Mucosa of stomach (tissue), 1 donor: Measurements from ENCODE around the gene TRA2B.

ENCODE experiments used
- H3K27me3 ChIP-seq: one replicate; pipeline ENCODE4 v1.7.0; 2013; ENCODE audit warnings: mild to moderate bottlenecking, low read length; ENCODE audit not compliant: control insufficient read depth, insufficient read depth
- H3K36me3 ChIP-seq: one replicate; pipeline ENCODE4 v1.7.0; 2013; ENCODE audit warnings: low read length; ENCODE audit not compliant: control insufficient read depth, insufficient read depth
- H3K4me1 ChIP-seq: one replicate; pipeline ENCODE4 v1.7.0; 2013; ENCODE audit warnings: mild to moderate bottlenecking, low read length; ENCODE audit not compliant: control insufficient read depth, insufficient read depth
- H3K4me3 ChIP-seq: one replicate; pipeline ENCODE4 v1.7.0; 2013; ENCODE audit warnings: low read length
- H3K9ac ChIP-seq: one replicate; pipeline ENCODE4 v1.7.0; 2013; ENCODE audit warnings: mild to moderate bottlenecking, low read length, moderate library complexity
- H3K9me3 ChIP-seq: one replicate; pipeline ENCODE4 v1.7.0; 2013; ENCODE audit warnings: mild to moderate bottlenecking, low read length, moderate library complexity; ENCODE audit not compliant: control insufficient read depth
- donor health status: Pancreatic carcinoma.

Gene TRA2B

DNA sequence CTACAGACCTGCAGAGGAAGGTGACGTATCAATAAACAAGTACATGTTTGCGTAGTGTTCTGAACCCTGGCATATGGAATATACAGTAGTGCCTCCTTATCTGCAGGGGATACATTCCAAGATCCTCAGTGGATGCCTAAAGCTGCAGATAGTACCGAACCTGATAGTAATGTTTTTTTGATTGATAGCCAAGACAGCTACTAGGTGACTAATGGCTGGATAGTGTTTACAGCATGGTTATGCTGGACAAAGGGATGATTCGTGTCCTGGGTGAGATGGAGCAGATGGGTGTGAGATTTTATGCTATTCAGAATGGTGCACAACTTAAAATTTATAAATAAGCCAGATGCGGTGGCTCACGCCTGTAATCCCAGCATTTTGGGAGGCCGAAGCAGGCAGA lies 57.2 kb downstream of the TRA2B start:
- no peak overlapping the region for H3K9ac ChIP-seq
- H3K4me3 ChIP-seq: no peak overlapping the region
- H3K4me1 ChIP-seq: no peaks in the 10 kb centered on the region
- H3K9me3 ChIP-seq: no peaks in the 10 kb centered on the region
- no peaks in the 10 kb centered on the region for H3K27me3 ChIP-seq
- no peaks in the 10 kb centered on the region for H3K36me3 ChIP-seq

DNA sequence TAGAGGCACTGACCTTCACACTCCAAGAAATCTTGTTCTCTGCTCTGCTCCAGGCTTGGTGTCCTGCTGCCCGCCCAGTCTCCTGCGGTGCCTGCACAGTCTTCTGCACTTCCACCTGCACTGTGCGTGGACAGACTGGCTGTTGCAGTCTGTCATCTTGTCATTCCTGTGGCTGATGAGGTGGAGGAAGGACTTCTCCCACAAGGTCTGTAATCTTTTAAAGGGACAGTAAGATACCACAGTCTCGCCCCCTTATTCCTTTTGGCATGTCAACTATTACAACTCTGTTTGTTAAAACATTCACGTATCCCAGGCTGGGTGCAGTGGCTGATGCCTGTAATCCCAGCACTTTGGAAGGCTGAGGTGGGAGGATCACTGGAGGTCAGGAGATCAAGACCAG lies 58.9 kb downstream of the TRA2B start:
- H3K9ac ChIP-seq: no peak overlapping the region
- no peaks in the 10 kb centered on the region for H3K4me1 ChIP-seq
- no peaks in the 10 kb centered on the region for H3K36me3 ChIP-seq
- no peak overlapping the region for H3K4me3 ChIP-seq
- H3K27me3 ChIP-seq: no peaks in the 10 kb centered on the region
- H3K9me3 ChIP-seq: no peaks in the 10 kb centered on the region

DNA sequence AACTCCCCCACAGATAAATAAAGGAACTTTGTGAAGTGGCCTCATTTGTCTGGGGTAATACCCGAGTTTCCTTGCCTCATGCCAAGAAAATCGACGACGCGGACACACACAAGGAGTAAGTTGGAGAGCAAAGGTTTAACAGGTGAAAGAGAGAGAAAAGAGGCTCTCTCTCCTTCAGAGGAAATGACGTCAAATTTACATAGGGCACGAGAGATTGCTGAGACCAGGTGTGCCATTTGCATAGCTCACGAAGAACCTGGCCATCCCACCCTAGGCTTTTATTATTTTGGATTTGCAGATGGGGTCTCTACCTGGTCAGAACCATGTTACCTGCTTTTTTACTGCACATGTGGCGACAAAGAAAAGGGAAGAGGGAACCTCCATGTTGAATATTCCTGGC lies 63.7 kb downstream of the TRA2B start:
- Histone ChIP-seq H3K4me3 (no peak overlapping the region), H3K27me3 (no peaks in the 10 kb centered on the region), H3K4me1 (no peaks in the 10 kb centered on the region), H3K9me3 (no peaks in the 10 kb centered on the region), H3K9ac (no peak overlapping the region), H3K36me3 (no peaks in the 10 kb centered on the region)

DNA sequence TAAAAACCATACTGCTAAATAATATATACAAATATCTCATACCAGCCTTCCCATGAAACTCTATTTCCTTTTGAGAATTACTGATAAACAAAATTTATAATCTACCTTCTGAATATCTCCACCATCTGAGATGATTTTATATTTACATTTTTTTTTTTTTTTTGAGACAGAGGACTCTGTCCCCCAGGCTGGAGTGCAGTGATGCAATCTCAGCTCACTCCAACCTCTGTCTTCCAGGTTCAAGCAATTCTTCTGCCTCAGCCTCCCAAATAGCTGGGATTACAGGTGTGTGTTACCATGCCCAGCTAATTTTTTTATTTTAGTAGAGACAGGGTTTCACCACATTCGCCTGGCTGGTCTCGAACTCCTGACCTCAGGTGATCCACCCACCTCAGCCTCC lies 70.2 kb downstream of the TRA2B start:
- H3K4me3 ChIP-seq: no peak overlapping the region
- H3K27me3 ChIP-seq: no peaks in the 10 kb centered on the region
- no peaks in the 10 kb centered on the region for H3K4me1 ChIP-seq
- no peak overlapping the region for H3K9ac ChIP-seq
- no peaks in the 10 kb centered on the region for H3K9me3 ChIP-seq
- H3K36me3 ChIP-seq: no peaks in the 10 kb centered on the region

DNA sequence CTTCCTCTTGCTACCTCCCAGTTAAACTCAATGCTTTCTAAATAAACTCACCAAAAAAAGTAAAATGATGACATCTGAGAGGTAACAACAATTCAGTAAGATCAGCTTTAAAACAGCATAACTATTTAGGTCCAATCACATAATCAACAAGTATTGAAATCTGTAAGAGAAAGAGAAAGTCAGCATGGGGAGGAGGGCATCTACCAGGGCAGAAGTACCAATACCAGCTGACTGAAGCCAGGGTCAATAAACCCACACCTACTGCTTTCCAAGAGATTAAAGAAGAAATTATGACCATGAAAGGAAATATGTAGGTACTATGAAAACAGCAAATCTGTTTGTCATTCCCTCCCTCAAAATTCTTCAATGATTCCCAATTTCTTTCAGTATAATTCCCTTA lies 70.8 kb downstream of the TRA2B start:
- no peaks in the 10 kb centered on the region for H3K27me3 ChIP-seq

DNA sequence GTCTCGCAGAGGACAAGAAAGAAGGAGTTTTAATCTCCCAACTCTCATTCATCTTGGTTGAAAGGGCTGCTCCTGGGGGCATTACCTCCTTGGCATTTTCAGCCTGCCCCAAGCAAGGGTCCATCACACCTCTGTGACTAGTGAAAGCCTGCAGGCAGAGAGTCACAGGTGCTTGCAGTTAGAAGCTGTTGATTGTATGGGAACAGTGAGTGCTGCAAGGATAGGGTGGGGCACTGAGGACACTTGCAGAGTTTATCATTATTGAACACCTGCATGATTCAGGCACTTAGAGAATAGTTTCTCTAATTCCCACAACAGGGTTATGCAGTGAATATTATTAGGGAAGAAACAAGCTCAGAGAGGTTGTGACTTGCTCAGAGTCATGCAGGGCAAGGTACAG lies 71.3 kb downstream of the TRA2B start:
- H3K4me3 ChIP-seq: no peak overlapping the region
- no peak overlapping the region for H3K9ac ChIP-seq
- no peaks in the 10 kb centered on the region for H3K27me3 ChIP-seq
- H3K9me3 ChIP-seq: no peaks in the 10 kb centered on the region
- H3K4me1 ChIP-seq: no peaks in the 10 kb centered on the region
- no peaks in the 10 kb centered on the region for H3K36me3 ChIP-seq

More for the DNA sequence above, 70.8 kb downstream of the TRA2B start:
- no peak overlapping the region for H3K9ac ChIP-seq
- H3K4me3 ChIP-seq: no peak overlapping the region
- H3K4me1 ChIP-seq: no peaks in the 10 kb centered on the region
- H3K9me3 ChIP-seq: no peaks in the 10 kb centered on the region
- H3K36me3 ChIP-seq: no peaks in the 10 kb centered on the region
